PC-3 (cell line): ENCODE data around the gene PXMP4.

Source experiments
- EZH2 ChIP-seq: fragments of 300-600 bp; sonication (generic); IDR thresholded peaks from one replicate; pipeline ENCODE4 v1.6.1; 2017; ENCODE audit warnings: antibody characterized with exemption, mild to moderate bottlenecking, low read length; ENCODE audit not compliant: unreplicated experiment
- EZH2phosphoT487 ChIP-seq: fragments of 300-600 bp; sonication (generic); IDR thresholded peaks from 2 replicates; pipeline ENCODE4 v1.6.1; 2018; ENCODE audit warnings: mild to moderate bottlenecking, antibody characterized with exemption, low read length, borderline replicate concordance
- TF ChIP-seq, protein P1 (sequence below): fragments of 300-600 bp; sonication (generic); conservative IDR thresholded peaks from 2 replicates; pipeline ENCODE4 v1.5.1; 2017; ENCODE audit warnings: antibody characterized with exemption, low read depth, mild to moderate bottlenecking, low read length

DNA sequence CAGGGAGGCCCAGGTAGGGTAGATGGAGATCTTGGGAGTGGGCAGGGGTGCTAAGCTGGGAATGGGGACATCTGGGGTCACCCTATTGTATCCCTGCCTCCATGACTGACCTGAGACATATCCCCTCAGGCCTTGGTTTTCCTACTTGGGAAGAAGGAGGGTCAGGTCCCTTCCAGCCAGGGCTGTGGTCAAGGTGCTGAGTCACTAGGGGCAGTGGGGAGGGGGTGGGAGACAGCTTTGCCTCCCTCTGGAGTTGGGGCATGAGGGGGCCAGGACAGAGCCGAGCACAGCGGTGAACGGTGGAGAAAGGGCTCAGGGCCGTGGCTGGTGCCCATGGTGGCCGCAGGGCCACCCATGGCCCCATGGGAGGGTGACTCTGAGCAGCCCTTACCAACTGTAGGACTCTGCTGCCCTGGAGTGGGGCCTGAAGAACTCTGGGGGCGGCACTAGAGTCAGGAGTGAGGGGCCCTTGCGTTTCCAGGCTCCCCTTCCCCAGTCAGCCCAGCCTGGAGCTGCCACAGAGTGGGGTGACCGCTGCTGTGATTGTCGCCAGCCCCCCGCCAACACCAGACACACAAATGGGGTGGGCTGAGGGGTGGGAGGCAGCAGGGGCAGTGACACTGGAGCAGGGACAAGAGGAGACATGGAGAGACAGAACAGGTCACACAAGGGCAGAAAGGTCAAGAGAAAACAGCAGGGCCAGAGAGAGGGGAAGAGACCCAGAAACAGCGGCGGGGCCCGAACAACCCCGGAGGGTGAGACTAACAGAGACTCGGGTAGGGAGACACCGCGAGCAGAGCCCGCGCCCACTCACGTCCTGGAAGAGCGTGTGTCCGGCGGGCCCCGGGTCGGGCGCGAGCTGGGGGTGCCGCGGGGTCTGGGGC lies 46.5 kb downstream of the PXMP4 start:
- no peak for TF ChIP-seq EZH2
- TF ChIP-seq, protein P1, sequence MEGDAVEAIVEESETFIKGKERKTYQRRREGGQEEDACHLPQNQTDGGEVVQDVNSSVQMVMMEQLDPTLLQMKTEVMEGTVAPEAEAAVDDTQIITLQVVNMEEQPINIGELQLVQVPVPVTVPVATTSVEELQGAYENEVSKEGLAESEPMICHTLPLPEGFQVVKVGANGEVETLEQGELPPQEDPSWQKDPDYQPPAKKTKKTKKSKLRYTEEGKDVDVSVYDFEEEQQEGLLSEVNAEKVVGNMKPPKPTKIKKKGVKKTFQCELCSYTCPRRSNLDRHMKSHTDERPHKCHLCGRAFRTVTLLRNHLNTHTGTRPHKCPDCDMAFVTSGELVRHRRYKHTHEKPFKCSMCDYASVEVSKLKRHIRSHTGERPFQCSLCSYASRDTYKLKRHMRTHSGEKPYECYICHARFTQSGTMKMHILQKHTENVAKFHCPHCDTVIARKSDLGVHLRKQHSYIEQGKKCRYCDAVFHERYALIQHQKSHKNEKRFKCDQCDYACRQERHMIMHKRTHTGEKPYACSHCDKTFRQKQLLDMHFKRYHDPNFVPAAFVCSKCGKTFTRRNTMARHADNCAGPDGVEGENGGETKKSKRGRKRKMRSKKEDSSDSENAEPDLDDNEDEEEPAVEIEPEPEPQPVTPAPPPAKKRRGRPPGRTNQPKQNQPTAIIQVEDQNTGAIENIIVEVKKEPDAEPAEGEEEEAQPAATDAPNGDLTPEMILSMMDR: no peak
- TF ChIP-seq EZH2phosphoT487: no peak
